IMR-90 (cell line): Measurements from ENCODE around the gene PDE4B. TPM values are rescaled to one million over a fixed set of nuclear protein-coding genes. Genes with fewer than 3 reads are reported as not detected.

ENCODE experiments used
- ATAC-seq: fragments of 200-7000 bp; cut with Tn5 transposase; 2 replicates; pipeline ENCODE4 v1.9.1; 2020; ENCODE audit warnings: low read depth, mild to moderate bottlenecking, moderate library complexity
- BruUV-seq: library from RNA; stranded (reverse); fragments of 400-500 nt; replicated peaks from 2 replicates; lab custom pipeline; 2021; lab: Mats Ljungman, UMichigan
- CTCF ChIA-PET: fragments of 300-600 bp; formaldehyde crosslinking; extraction: SDS; loops from one replicate; lab custom pipeline; 2021; ENCODE audit warnings: antibody characterized with exemption; lab: Yijun Ruan, JAX
- POLR2A ChIA-PET: fragments of 300-600 bp; sonication (Branson Sonifier 250); formaldehyde crosslinking; loops from one replicate; lab custom pipeline; 2022; ENCODE audit warnings: antibody characterized with exemption; ENCODE audit not compliant: unreplicated experiment; lab: Charles Lee
- DNase-seq: peaks from one replicate; pipeline ENCODE4 v3.0.0; 2013
- H2AFZ ChIP-seq: replicated peaks from 2 replicates; pipeline ENCODE3; 2013; ENCODE audit warnings: low read length, mild to moderate bottlenecking; ENCODE audit not compliant: poor library complexity
- H2AK5ac ChIP-seq: 2 replicates; pipeline ENCODE4 v1.6.1; 2013; ENCODE audit warnings: low read depth, low read length, inconsistent platforms
- H2AK9ac ChIP-seq: replicated peaks from 2 replicates; pipeline ENCODE3; 2013; ENCODE audit warnings: mild to moderate bottlenecking, low read depth, low read length, moderate library complexity; ENCODE audit not compliant: poor library complexity
- H2BK120ac ChIP-seq: 2 replicates; pipeline ENCODE4 v1.6.1; 2013; ENCODE audit warnings: low read depth, low read length, inconsistent platforms
- H2BK15ac ChIP-seq: 3 replicates; pipeline ENCODE4 v1.6.1; 2013; ENCODE audit warnings: low read depth, low read length, inconsistent platforms
- H2BK20ac ChIP-seq: 2 replicates; pipeline ENCODE4 v1.6.1; 2013; ENCODE audit warnings: low read depth, mild to moderate bottlenecking, inconsistent platforms, low read length, moderate library complexity
- H2BK5ac ChIP-seq: 2 replicates; pipeline ENCODE4 v1.6.1; 2013; ENCODE audit warnings: mild to moderate bottlenecking, low read depth, low read length, inconsistent platforms; ENCODE audit not compliant: poor library complexity, severe bottlenecking
- H3K14ac ChIP-seq: replicated peaks from 2 replicates; pipeline ENCODE4 v1.6.1; 2013; ENCODE audit warnings: low read depth, low read length, inconsistent platforms
- H3K18ac ChIP-seq: 2 replicates; pipeline ENCODE4 v1.6.1; 2013; ENCODE audit warnings: low read depth, low read length, control low read depth
- H3K23ac ChIP-seq: 2 replicates; pipeline ENCODE4 v1.6.1; 2013; ENCODE audit warnings: low read depth, low read length, inconsistent platforms
- H3K27ac ChIP-seq: 2 replicates; pipeline ENCODE4 v1.5.1; 2013; ENCODE audit warnings: mild to moderate bottlenecking, control low read depth, low read length; ENCODE audit not compliant: insufficient read depth
- H3K27me3 ChIP-seq: 2 replicates; pipeline ENCODE4 v1.6.1; 2013; ENCODE audit warnings: low read length; ENCODE audit not compliant: control insufficient read depth, insufficient read depth
- H3K36me3 ChIP-seq: 2 replicates; pipeline ENCODE4 v1.6.1; 2013; ENCODE audit warnings: low read length, mixed read lengths; ENCODE audit not compliant: control insufficient read depth, insufficient read depth
- H3K4ac ChIP-seq: 2 replicates; pipeline ENCODE4 v1.6.1; 2013; ENCODE audit warnings: low read depth, low read length, inconsistent platforms
- H3K4me1 ChIP-seq: 2 replicates; pipeline ENCODE4 v1.6.1; 2013; ENCODE audit warnings: low read length, mixed read lengths; ENCODE audit not compliant: control insufficient read depth, insufficient read depth
- H3K4me2 ChIP-seq: 2 replicates; pipeline ENCODE4 v1.6.1; 2013; ENCODE audit warnings: low read depth, mild to moderate bottlenecking, control low read depth, low read length, moderate library complexity
- H3K4me3 ChIP-seq: 2 replicates; pipeline ENCODE4 v1.5.1; 2013; ENCODE audit warnings: low read depth, mild to moderate bottlenecking, control low read depth, low read length, moderate library complexity; ENCODE audit not compliant: insufficient read depth
- H3K56ac ChIP-seq: 2 replicates; pipeline ENCODE4 v1.6.1; 2013; ENCODE audit warnings: low read length, inconsistent platforms; ENCODE audit not compliant: insufficient read depth; ENCODE audit errors: extremely low read depth
- H3K79me1 ChIP-seq, 2 experiments: 2 replicates each; pipeline ENCODE4 v1.6.1; 2013; ENCODE audit warnings: low read length in 2 of 2, inconsistent platforms in 1 of 2, low read depth in 1 of 2
- H3K9ac ChIP-seq: 2 replicates; pipeline ENCODE4 v1.6.1; 2013; ENCODE audit warnings: low read depth, low read length, control low read depth
- H3K9me1 ChIP-seq: 2 replicates; pipeline ENCODE4 v1.6.1; 2013; ENCODE audit warnings: low read length, inconsistent platforms; ENCODE audit not compliant: insufficient read depth
- H3K9me3 ChIP-seq: 2 replicates; pipeline ENCODE4 v1.6.1; 2013; ENCODE audit warnings: low read length; ENCODE audit not compliant: control insufficient read depth, insufficient read depth
- H4K20me1 ChIP-seq: 2 replicates; pipeline ENCODE4 v1.6.1; 2013; ENCODE audit warnings: low read length, inconsistent platforms; ENCODE audit not compliant: insufficient read depth
- H4K5ac ChIP-seq: 2 replicates; pipeline ENCODE4 v1.6.1; 2013; ENCODE audit warnings: mild to moderate bottlenecking, low read depth, low read length, control low read depth
- H4K8ac ChIP-seq, 2 experiments: 2 replicates each; pipeline ENCODE4 v1.6.1; 2013; ENCODE audit warnings: low read depth in 2 of 2, low read length in 2 of 2, control low read depth in 1 of 2, inconsistent platforms in 1 of 2
- H4K91ac ChIP-seq: 2 replicates; pipeline ENCODE4 v1.6.1; 2013; ENCODE audit warnings: low read depth, low read length, inconsistent platforms; ENCODE audit not compliant: insufficient read depth
- CEBPB ChIP-seq: IDR thresholded peaks from 2 replicates; pipeline ENCODE4 v1.6.1; 2012; ENCODE audit warnings: low read depth, low read length, improper control_type of control experiment
- CHD1 ChIP-seq: IDR thresholded peaks from 2 replicates; pipeline ENCODE4 v1.6.1; 2012; ENCODE audit warnings: low read depth, low read length, improper control_type of control experiment
- ELK1 ChIP-seq: fragments of 150-350 bp; IDR thresholded peaks from 2 replicates; pipeline ENCODE4 v1.6.1; 2016; ENCODE audit warnings: low read depth, mild to moderate bottlenecking, low read length, moderate library complexity, borderline replicate concordance
- FOS ChIP-seq: fragments of 150-350 bp; IDR thresholded peaks from 2 replicates; pipeline ENCODE4 v1.6.1; 2016; ENCODE audit warnings: low read depth, low read length
- POLR2A ChIP-seq: IDR thresholded peaks from 2 replicates; pipeline ENCODE4 v1.6.1; 2012; ENCODE audit warnings: mild to moderate bottlenecking, low read depth, low read length
- RAD21 ChIP-seq: IDR thresholded peaks from 2 replicates; pipeline ENCODE4 v1.6.1; 2012; ENCODE audit warnings: low read length, improper control_type of control experiment
- RFX5 ChIP-seq: IDR thresholded peaks from 2 replicates; pipeline ENCODE4 v1.8.0; 2012; ENCODE audit warnings: low read depth, mild to moderate bottlenecking, low read length, moderate library complexity
- SMC3 ChIP-seq: fragments of 150-350 bp; IDR thresholded peaks from 2 replicates; pipeline ENCODE4 v1.6.1; 2016; ENCODE audit warnings: low read depth, mild to moderate bottlenecking, antibody characterized with exemption, low read length, moderate library complexity
- USF2 ChIP-seq: fragments of 150-350 bp; IDR thresholded peaks from 2 replicates; pipeline ENCODE4 v1.6.1; 2017; ENCODE audit warnings: mild to moderate bottlenecking, antibody characterized with exemption, low read length, low read depth
- WGBS, 2 experiments: methylation state at CpG; one replicate each; pipeline versions ENCODE4 v1.1.5 to v1.1.7; 2013; ENCODE audit warnings: missing lambda C conversion rate in 2 of 2; ENCODE audit not compliant: insufficient read length in 1 of 2; ENCODE audit errors: extremely low coverage in 2 of 2; 5-methylcytosine and 5-hydroxymethylcytosine counted together
- dilution Hi-C: fragments of 300-500 bp; cut with HindIII; formaldehyde crosslinking; loops from one replicate; pipeline ENCODE4 v1.14.3; 2018; ENCODE audit warnings: low sequenced_read_pairs; ENCODE audit not compliant: unreplicated experiment
- in situ Hi-C: fragments of 300-500 bp; cut with MboI; formaldehyde crosslinking; loops from 3 replicates; pipeline ENCODE4 v1.14.3; 2019; ENCODE audit warnings: low sequenced_read_pairs, inconsistent platforms, mixed read lengths
- intact Hi-C: fragments of 100-400 bp; cut with micrococcal nuclease; formaldehyde crosslinking; loops from 2 replicates; pipeline ENCODE4 v1.10.0; 2022
- polyA plus RNA-seq, 3 experiments: library from polyadenylated mRNA; depleted of rRNA; stranded (reverse); fragments of >200 nt; gene quantifications; 2 replicates each; pipeline ENCODE4 v1.2.3, GENCODE V29; 2012; ENCODE audit warnings: low replicate concordance in 1 of 3
- total RNA-seq: library from RNA; depleted of rRNA; stranded (reverse); fragments of >200 nt; gene quantifications from 2 replicates; pipeline ENCODE4 v1.2.3, GENCODE V29; 2012
- TF ChIP-seq, protein P1 (sequence below): conservative IDR thresholded peaks from 2 replicates; pipeline ENCODE4 v1.5.1; 2012; ENCODE audit warnings: mild to moderate bottlenecking, low read depth, low read length, improper control_type of control experiment

Gene PDE4B
- total and polyA plus RNA-seq, 2 of the 4 experiments (the other 2 are of a cell fraction) = 5.8 to 21.3 TPM

GRCh38 chr1:66243548-66244130 is 450.9 kb downstream of the PDE4B start:
- no peaks in the 10 kb centered on the region for H3K9me3 ChIP-seq
- TF ChIP-seq CHD1 (no peak), RAD21 (no peak), POLR2A (no peak), FOS (no peak), RFX5 (no peak), SMC3 (no peak), ELK1 (no peak), CEBPB (no peak), USF2 (no peak)
- TF ChIP-seq, protein P1, sequence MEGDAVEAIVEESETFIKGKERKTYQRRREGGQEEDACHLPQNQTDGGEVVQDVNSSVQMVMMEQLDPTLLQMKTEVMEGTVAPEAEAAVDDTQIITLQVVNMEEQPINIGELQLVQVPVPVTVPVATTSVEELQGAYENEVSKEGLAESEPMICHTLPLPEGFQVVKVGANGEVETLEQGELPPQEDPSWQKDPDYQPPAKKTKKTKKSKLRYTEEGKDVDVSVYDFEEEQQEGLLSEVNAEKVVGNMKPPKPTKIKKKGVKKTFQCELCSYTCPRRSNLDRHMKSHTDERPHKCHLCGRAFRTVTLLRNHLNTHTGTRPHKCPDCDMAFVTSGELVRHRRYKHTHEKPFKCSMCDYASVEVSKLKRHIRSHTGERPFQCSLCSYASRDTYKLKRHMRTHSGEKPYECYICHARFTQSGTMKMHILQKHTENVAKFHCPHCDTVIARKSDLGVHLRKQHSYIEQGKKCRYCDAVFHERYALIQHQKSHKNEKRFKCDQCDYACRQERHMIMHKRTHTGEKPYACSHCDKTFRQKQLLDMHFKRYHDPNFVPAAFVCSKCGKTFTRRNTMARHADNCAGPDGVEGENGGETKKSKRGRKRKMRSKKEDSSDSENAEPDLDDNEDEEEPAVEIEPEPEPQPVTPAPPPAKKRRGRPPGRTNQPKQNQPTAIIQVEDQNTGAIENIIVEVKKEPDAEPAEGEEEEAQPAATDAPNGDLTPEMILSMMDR = no peak
- peak; percentile 25 for DNase-seq
- H2AK9ac ChIP-seq = no peak overlapping the region
- ChIA-PET POLR2A (no interaction called here), CTCF (interaction anchor here (0.5 to 2.9 kb wide), 10 partner anchors 8 to 291 kb away, joined by 3 to 43 read pairs (median 5); no protein-coding TSS in a partner anchor)
- peak; percentile 21 for ATAC-seq
- no peaks in the 10 kb centered on the region for H4K20me1 ChIP-seq
- H3K9ac ChIP-seq = no peak overlapping the region; the same call in 1 of the 2 replicates
- no TSS peak for BruUV-seq
- no CpG with 5 or more reads among the region's 2 CpGs for WGBS, 2 experiments
- H3K4me2 ChIP-seq = peak overlapping the region; percentile 29
- H3K27me3 ChIP-seq = no peaks in the 10 kb centered on the region
- peak overlapping the region; percentile 51 for H3K14ac ChIP-seq
- H3K18ac ChIP-seq = peak overlapping the region; percentile 46; the same call in 1 of the 2 replicates
- intact Hi-C loops (loop anchor here (5.0 to 10.0 kb wide), 4 partner anchors 121 to 1179 kb away; partner anchors contain the start of gene PDE4B), dilution Hi-C loops (no loop called here), in situ Hi-C loops (loop anchor here (5.0 to 25.0 kb wide), 2 partner anchors 291 to 506 kb away; no protein-coding TSS in a partner anchor)
- no peak overlapping the region for H3K4me3 ChIP-seq
- H2BK5ac ChIP-seq = no peak overlapping the region
- H3K56ac ChIP-seq = no peak overlapping the region; the same call in 1 of the 2 replicates
- peaks cover 5% of the 10 kb centered on the region; the same call in 1 of the 2 replicates for H3K9me1 ChIP-seq
- no peaks in the 10 kb centered on the region for H3K36me3 ChIP-seq
- no peak overlapping the region for H3K27ac ChIP-seq
- H2BK20ac ChIP-seq = peak overlapping the region; percentile 49; the same call in 1 of the 2 replicates
- no peaks in the 10 kb centered on the region for H3K79me1 ChIP-seq
- no peak overlapping the region; the same call in 2 of the 3 replicates for H2BK15ac ChIP-seq
- peak overlapping the region in 1 of 2 experiments; percentile 39; a peak in 1 of 4 replicates for H4K8ac ChIP-seq
- no peak overlapping the region for H2AFZ ChIP-seq
- H2AK5ac ChIP-seq = no peak overlapping the region
- peak overlapping the region; percentile 16; the same call in 1 of the 2 replicates for H3K4ac ChIP-seq
- H4K5ac ChIP-seq = peak overlapping the region; percentile 28; the same call in 1 of the 2 replicates
- 0 out of 2 replicates have a peak overlapping the region, but pooled peaks have one; percentile 29 for H2BK120ac ChIP-seq
- H3K4me1 ChIP-seq = peaks cover 5% of the 10 kb centered on the region
- H3K23ac ChIP-seq = peak overlapping the region; percentile 37; the same call in 1 of the 2 replicates
- peak overlapping the region; percentile 2; the same call in 1 of the 2 replicates for H4K91ac ChIP-seq
